HG03103 (cell line): ENCODE results near the gene LNX1.

Experiments used
- ATAC-seq: cut with Tn5 transposase; IDR thresholded peaks from one replicate; pipeline ENCODE4 v1.9.1; 2021; ENCODE audit warnings: low read depth; ENCODE audit not compliant: unreplicated experiment

Gene LNX1

DNA sequence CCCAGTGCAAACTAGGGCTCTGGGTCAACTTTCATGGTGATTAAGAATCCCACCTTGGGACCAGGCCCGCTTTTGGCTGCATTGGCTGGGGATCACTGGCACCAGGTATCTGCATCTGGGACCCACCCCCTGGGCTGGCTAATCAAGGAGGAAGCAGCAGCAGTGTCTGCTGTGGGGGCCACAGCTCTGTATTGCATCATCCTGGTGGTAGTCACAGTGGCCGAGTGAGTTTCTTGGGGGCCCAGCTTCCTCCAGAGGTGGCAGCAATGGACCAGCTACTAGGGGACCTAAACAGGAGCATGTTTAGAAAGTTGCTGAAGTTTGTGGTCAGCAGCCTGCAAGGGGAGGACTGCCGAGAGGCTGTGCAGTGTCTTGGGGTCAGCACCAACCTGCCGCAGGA, 15.7 kb downstream of the LNX1 start:
- no peak for ATAC-seq

DNA sequence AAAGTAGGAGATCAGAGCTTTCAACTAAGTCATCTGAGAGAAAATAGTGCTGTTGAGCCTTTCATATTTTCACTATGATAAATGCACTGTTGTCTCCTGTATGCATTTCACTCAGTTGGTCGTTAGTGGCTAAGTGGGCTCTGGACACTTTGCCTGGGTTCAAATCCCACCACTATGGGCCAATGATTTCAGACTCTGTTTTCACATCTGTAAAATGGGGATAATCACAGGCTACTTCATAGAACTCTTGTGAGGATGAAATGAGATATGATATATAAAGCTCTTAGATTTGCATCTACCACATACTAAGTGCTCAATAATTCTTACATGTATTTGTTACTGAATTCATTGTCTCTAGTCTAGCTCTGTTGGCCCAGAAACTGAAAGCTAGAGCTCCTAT, 16.8 kb downstream of the LNX1 start:
- no peak for ATAC-seq

DNA sequence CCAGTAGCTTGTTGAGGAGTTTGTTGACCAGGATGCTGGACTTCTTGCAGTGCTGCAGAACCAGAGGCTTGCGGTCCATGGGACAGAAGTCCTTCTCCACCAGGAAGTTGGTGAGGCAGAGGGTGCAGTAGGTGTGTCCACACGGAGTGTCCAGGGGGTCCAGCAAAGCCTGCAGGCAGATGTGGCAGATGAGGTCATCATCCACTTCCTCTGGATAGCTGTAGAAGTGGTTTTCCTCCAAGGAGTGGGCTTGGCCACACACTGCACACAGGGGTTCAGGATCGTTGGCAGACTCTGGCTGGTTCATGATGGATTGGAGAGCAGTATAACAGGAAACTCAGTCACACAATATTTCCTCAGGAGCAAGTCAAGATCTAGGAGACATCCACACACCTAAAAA, 17.6 kb downstream of the LNX1 start:
- no peak for ATAC-seq

DNA sequence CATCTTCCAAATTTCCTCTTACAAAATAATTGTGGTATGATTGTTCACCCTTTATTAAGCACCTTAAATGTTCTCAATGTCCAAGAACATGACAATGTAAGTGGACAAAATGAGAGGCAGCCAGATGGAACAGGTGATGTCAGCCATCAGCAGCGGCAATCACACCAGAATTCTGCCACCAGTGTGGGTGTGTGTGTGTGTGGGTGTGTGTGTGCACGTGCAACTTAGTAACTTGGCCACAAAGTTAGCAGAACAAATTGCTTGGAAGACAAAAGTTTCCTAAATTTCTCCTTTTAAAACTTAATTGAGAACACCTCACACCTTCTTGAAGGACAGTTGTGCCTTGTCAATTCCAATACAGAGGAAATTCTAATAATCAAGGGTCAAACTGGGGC, 18.7 kb downstream of the LNX1 start:
- no peak for ATAC-seq

DNA sequence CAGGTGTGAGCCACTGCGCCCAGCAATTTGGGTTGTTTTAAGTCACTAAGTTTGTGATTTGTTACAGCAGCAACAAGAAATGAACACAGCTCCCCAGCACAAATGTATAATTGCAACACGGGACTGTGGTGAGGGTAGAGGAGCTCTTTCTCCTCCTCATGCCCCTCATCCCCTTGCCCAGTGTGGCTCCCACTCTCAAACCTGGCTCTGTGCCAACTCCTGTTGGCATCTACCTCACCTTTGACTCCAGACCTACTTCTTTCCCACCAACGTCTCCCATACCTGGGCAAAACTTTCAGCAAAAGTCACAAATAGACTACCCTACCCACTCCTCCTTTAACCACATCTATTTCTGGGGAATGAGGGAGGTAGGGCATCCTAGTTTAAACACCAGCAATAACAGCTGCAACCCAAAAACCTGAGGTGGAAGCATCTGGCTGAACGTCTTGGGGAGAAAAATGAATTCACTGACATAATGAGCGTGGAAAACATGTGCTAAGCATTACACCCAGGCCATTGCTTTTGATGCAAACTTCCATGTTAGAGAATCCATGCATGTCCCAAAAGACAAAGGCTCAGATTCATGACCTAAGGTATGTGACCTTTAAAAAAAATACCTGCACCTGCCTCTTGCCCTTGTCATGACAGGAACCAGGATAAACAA, 19.2 kb downstream of the LNX1 start:
- ATAC-seq: no peak

DNA sequence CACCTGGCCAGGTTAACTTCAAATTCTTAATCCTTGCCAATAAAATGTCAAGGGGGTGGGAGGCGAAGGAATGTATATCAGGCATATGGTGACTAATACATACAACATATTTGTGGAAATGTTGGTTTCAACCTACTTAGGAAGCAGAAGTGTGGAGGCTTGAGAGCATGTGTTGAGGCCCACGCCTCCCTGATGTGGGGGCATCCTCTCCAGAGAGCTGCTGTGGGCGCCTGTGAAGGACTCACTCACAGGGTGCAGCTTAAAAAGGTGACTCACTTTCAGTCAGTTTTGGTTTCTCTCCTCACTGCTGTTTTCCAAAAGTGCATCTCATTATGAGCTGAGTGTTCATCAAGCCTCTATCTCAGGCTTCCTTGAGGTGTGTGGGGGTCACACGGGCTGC, 27.5 kb downstream of the LNX1 start:
- no peak for ATAC-seq

DNA sequence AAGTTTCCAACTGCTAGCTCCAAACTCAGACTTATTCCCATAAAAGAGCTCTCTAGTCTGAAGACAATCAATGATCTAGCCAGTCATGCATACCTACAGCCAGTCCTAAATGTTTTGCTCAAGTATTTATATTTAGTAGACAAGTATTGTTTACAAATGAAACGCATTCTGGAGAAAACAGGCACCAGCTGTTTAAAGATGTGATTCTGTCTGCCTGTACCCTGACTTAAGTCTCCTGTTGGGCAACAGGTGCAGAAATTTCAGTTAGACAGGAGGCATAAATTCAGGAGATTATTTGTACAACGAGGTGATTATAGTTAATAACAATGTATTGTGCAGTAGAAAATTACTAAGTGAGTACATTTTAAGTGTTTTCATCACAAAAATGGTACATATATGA, 28.9 kb downstream of the LNX1 start:
- ATAC-seq: no peak

DNA sequence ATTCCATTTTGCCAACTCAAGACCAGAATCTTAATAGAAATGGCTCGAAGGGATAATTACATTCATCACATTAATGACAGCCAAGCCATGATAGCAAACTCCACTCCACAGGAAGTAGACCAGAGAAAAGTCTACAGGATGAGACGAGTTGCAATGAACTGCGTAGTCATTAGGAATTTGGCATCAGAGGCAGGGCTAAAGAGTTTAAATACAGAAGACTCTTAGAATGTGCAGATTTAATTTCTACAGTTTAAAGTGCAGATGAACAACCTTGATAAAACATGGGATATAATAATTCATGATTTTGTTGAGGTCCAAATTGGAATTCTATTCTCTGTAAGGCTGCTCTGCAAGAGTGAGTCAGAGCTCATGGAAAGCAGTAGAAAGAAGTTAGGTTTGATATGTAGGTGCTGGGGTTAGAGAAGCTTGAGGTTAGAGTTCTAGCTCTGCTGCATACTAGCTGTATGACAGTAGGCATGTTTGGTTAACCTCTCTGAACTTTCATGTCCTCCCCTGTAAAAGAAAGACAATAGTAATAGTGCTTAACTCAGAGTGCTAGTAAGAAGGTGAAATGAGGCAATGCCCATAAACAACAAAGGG, 32.2 kb downstream of the LNX1 start:
- ATAC-seq: no peak

DNA sequence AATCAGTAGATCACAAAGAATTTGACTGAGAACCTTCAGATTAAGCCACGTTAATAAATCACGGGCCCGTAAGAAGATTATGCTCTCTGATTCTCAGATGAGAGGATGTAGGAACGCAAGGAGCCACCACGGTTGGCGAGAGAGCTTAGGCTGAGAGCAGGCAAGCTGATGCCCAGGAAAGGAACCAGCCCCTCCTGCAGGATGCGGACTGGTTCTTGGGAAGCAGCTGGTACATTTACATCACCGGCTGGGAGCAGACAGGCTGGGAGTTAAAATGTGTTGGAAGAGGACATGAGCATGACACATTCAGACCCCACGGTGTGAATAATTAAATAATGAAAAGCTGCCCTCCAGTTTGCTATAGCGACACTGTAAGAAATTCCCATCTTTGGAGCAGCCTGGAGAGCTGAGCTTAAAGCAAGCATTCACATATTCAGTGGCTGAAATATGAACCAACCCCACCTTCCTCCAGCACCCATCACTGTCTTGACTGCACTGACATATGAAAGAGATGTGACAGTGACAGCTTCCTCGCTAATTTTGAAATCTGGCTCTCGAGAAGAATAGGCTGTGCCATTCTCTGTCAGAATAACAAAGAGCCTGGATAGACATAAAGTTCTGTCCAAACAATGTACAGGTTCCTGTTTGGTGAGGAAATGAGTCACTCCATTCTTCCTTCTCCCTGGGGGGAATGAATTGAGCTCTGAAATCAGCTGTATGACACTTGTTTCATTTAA, 33.1 kb downstream of the LNX1 start:
- ATAC-seq: no peak

DNA sequence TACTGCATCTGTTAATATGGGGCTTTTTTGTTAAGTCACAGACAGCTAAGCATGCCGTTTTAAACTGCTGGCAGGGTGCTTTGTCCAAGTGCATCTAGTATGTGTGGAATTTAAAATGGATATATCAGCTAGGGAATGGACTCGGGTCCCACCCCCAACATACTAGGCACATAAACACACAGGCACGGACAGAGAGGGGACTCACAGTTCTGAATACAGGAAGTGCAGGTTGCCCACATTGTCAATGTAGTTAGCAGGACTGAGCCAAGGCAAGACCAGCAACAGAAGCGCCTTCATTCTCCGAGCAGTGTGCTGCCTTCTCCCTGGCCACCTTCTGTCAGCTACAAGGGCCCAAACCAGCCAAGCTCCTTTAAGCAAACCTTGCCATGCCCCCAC, 33.6 kb downstream of the LNX1 start:
- no peak for ATAC-seq

DNA sequence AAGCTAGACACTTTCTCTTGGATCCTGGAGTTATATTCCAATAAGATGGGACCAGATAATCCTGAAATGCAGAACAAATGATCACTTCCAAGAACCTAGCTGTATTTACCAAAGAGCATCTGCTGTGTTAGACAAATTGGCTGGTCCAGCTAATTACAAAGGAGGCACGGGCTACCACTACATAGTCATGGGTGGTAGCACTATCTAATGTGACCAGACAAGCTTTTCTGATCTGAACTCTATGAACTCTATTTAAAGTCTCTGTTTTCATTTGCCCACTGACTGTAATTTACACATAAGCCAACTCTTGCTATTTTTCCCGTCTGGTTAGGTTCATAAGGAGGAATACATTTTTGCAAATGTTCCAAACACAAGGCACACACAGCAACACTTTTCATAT, 34.6 kb downstream of the LNX1 start:
- no peak for ATAC-seq

DNA sequence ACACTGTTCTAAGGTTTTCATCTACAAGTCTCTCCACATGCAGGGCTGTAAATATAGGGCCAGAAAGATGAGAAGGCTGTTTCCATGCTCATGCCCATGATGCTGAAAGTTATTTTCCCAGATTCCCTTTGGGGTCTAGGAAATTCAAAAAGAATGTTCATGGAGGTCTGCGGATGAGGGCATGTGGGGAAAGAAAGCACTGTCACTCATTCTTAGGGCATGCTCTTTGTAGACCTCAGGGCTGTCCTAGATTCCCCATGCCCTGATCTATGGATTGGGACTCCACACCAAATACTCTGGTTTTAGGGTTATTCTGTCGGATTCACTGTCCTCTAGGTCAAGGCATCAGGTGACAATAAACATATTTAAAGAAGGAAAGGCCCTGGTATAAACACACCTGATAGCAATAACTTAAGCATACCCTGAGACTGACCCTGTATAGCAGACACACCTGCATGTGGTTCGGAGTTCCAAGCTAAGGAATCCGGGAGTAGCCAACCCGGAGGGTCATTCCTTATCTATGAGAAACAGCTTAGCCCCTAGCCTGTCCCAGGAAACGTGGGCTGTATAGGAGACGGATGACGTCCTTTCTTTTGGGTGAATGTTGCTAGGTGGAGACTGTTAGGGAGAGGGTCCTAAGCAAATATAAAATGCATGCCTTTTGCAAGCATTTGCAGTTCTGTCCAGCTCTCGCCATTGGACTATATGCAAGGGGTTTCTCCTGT, 37.6 kb downstream of the LNX1 start:
- no peak for ATAC-seq

DNA sequence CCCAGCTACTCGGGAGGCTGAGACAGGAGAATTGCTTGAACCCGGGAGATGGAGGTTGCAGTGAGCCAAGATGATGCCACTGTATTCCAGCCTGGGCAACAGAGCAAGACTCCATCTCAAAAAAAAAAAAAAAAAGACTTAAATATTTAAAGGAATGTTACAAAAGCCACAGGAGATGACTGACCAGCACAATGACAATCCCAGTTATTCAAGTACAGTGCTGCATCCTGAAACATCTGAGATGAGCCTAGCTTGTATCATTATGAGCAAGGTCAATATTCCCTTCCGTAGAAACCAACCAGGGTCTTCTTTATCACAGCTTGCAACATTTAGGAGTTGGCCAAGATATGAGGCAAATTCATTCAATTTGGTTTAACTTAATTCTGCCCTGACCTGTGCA, 38.6 kb downstream of the LNX1 start:
- no peak for ATAC-seq

DNA sequence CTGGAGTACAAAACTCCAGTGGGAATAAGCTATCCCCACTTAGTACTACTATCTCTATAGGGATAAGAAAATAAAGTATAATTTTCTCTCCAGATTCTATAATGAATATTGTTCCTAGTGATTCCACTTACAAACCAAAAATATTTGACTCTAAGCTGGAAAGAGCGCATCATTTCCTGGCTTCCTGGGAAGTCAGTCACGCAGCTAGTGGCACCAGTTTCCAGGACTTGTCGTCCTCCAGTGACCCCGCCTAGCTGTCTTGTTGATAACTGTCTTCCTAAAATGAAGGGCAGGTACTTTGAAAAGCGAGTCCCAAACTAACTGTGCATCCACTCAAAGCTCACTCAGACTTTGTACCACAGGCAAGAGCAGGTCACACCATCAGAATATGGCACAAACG, 39.3 kb downstream of the LNX1 start:
- no peak for ATAC-seq

DNA sequence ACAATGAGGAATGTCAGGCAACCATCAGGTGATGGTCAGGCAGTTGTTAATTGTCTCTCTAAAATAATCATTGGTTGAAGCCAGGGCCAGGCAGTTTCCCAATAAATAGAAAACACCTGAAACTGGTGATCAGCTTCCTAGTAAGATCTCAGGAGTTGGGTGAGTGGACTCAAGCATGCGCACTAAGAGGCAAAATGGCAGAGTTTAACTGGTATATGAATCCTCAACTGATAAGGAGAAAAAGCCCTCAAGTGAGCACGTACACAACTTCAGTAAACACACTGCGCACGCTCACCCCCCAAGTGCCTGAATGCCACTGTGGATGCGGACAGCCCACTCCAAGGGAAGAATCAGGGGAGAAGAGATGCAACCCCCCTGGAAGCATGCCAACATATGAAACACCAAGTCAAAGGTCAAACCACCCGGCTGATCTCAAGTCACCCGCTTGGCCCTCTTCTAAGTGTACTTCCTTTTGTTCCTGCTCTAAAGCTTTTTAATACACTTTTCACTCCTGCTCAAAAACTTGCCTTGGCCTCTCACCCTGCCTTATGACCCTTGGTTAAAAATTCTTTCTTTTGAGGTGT, 39.9 kb downstream of the LNX1 start:
- ATAC-seq: no peak

DNA sequence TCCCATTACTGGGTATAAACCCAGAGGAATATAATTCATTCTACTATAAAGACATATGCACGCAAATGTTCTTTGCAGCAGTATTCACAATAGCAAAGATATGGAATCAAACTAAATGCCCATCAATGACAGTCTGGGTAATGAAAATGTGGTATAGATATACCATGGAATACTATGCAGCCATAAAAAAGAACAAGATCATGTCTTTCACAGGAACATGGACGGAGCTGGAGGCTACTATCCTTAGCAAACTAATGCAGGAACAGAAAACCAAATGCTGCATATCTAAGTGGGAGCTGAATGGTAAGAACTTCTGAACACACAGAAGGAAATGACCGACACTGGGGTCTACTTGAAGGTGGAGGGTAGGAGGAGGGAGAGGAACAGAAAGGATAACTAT, 42.6 kb downstream of the LNX1 start:
- ATAC-seq: no peak

DNA sequence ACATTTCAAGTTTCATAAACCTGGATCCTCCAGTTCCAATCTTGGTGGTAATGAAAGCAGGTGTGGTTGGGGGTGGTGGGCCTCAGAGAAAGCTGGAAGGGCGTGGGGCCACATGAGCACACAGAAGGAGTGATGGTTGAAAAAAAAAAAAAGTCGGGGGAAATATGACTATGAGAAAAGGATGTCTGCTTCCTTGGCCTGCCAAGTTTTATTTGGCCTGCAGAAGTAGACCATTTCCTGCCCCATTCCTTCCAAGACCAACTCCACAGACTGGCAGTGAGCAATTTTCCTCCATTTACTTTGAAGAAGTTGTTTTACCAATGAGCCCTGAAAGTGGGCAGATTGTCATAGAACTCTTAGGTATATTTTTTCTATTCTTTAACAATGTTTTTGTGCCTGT, 43.3 kb downstream of the LNX1 start:
- no peak for ATAC-seq

DNA sequence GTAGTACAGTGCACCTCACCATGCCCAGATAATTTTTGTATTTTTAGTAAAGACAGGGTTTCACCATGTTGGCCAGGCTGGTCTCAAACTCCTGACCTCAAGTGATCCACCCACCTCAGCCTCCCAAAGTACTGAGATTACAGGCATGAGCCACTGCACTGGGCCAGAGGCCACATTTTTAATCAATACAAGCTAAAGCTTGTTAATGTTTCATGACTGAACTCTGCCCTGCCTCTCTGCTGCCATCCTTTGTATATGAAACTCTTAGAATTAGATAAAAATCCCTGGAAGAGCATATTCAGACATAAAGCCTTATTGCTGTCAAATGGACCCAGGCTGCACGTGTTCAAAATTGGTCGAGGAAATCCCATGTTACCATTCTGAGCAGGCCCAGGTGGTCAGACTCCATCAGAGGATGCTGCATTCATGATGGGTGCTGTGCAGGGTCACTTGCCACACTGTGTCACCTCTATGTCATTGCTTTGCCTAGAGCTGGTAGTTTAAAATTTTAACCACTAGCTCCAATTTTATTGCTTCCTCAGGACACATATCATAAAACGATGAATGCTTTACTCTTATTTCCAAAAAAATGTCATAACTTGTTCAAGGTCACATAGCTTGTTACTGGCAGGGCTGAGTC, 45.2 kb downstream of the LNX1 start:
- ATAC-seq: no peak

DNA sequence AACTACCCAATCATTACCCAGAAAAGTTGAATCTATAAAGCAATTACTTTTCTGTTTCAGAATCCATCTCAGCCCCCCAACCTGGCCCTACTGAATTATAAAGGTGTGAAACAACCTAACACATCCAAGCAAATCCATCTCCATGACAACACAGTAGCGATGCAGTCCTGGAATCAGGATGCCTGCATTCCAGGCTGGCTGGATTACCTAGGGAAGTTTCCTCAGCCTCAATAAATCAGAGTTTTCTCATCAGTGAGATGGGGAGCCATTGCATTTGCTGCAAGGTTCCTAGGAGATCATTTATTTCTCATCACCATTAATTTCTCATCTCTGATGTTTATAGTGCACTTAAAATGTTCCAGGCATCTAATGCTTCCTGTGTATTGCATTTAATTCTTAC, 46.0 kb downstream of the LNX1 start:
- ATAC-seq: no peak

DNA sequence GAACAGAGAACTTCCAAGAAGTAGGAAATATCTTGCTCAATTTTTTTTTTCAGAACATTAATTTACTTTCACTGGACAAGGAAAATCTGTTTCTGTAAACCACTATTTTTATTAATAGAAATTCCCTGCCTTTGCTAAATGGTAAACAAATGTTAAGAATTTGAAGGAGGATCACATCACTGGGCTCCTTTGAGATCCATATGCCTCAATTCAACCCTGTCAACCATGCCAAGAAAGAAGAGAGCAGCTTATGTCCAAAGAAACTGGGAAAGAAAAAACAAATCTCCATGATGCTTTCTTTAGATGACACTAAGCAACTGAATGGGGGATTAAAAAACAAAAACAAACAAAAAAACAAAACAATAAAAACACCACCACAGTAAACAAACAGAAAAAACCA, 47.7 kb downstream of the LNX1 start:
- no peak for ATAC-seq
